ENCODE measurements around the gene GMCL2.
"Not testable (repeated sequence)": the region's sequence is repeated elsewhere in the genome, so short reads cannot be mapped to it uniquely, and the experiment has no call there.

GMCL2 gene

DNA sequence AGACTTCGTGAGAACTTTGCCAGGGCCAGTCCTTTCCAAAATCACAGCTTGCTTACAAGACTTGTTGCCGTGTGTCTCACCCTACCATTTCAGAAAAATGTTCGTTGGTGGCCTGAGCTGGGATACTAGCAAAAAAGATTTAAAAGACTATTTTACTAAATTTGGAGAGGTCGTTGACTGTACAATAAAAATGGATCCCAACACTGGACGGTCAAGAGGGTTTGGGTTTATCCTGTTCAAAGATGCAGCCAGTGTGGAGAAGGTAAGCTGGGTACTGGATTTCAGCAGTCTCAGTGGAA lies 18.5 kb upstream of the GMCL2 start:
- Mint-ChIP-seq H3K27ac (peak overlapping the region; percentile 74), H3K27me3 (ENCODE audit: low read depth) (no peaks in the 10 kb centered on the region), H3K36me3 (ENCODE audit: low read depth) (peaks cover 47% of the 10 kb centered on the region)

GRCh38 chr5:178204935-178205748 lies 18.0 kb upstream of the GMCL2 start:
- Mint-ChIP-seq H3K9me3 (no peaks in the 10 kb centered on the region), H3K4me3 (peak overlapping the region; percentile 99), H3K4me1 (ENCODE audit: low read depth) (peaks cover 19% of the 10 kb centered on the region), H3K27me3 (ENCODE audit: low read depth) (no peaks in the 10 kb centered on the region), H3K36me3 (ENCODE audit: low read depth) (peaks cover 42% of the 10 kb centered on the region), H3K27ac (peak overlapping the region; percentile 74)

More for the DNA sequence above, 18.5 kb upstream of the GMCL2 start:
- H3K4me1 Mint-ChIP-seq (ENCODE audit: low read depth): peaks cover 19% of the 10 kb centered on the region
- peak overlapping the region; percentile 85 for H3K4me3 Mint-ChIP-seq
- no peaks in the 10 kb centered on the region for H3K9me3 Mint-ChIP-seq

DNA sequence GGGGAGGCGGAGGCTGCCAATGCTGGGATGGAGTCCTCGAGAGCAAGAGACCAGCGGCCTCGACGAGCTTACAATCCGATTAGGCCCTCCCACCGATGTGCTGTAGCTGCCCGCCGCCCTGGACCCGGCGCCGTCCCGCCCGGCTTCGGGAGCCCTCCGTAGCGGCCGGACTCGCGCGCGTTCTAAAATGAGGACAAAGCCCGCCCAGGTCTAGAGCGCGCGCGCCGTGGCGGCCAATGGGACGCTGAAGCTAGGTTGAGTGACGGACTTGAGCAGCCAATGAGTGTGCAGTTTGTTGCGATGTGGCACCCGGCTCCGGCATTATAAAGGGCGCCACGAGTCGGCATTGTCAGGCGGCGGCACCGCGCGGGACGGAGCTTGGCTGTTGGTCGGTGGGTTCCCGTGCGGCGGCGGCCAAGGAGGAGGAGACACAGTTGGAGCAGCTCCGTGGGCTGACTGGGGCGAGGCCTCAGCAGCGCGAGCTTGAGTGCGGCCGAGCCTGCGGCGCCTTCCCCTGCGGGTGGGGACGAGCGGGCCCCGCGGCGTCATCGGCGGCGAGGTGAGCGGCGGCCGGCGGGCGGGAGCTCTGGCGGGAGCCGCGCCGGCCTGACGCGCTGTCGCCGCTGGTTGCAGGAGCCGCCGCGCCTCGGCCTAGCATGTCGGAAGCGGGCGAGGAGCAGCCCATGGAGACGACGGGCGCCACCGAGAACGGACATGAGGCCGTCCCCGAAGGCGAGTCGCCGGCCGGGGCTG lies 17.2 kb upstream of the GMCL2 start, which contains the start of gene HNRNPAB:
Gene HNRNPAB (plus strand): TSS at position 352 of the 753 bp plus-strand sequence. CDS start 305 bp downstream, at position 657.
- peaks cover 36% of the 10 kb centered on the region for H3K36me3 Mint-ChIP-seq (ENCODE audit: low read depth)
- H3K9me3 Mint-ChIP-seq: no peaks in the 10 kb centered on the region
- H3K27me3 Mint-ChIP-seq (ENCODE audit: low read depth): no peaks in the 10 kb centered on the region
- peak within 1 kb of the TSS; percentile 99 for H3K27ac Mint-ChIP-seq
- peak within 1 kb of the TSS; percentile 99 for H3K4me3 Mint-ChIP-seq
- H3K4me1 Mint-ChIP-seq (ENCODE audit: low read depth): peaks cover 19% of the 10 kb centered on the region

- Mint-ChIP-seq H3K27me3 (ENCODE audit: low read depth) (no peaks in the 10 kb centered on the region), H3K4me1 (ENCODE audit: low read depth) (peaks cover 19% of the 10 kb centered on the region), H3K36me3 (ENCODE audit: low read depth) (peaks cover 31% of the 10 kb centered on the region), H3K4me3 (peak overlapping the region; percentile 99), H3K9me3 (no peaks in the 10 kb centered on the region), H3K27ac (peak overlapping the region; percentile 99)
Measured at GRCh38 chr5:178203670-178204181, 16.6 kb upstream of the GMCL2 start.

DNA sequence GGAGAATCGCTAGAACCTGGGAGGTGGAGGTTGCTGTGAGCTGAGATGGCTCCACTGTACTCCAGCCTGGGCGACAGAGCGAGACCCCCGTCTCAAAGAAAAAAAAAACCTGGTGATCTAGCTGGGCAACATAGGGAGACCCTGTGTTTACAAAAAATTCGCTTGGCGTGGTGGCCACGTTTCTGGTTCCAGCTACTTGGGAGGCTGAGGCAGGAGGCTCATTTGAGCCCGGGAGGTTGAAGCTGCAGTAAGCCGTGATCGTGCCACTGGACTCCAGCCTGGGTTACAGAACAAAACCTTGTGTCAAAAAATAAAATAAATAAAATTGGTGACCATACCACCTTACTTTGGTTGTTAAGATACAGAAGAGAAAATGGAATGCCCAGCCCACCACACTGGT lies 15.4 kb upstream of the GMCL2 start:
- no peaks in the 10 kb centered on the region for H3K27me3 Mint-ChIP-seq (ENCODE audit: low read depth)
- no peak overlapping the region for H3K27ac Mint-ChIP-seq
- peaks cover 12% of the 10 kb centered on the region for H3K4me1 Mint-ChIP-seq (ENCODE audit: low read depth)
- H3K4me3 Mint-ChIP-seq: peak overlapping the region; percentile 48
- H3K36me3 Mint-ChIP-seq (ENCODE audit: low read depth): peaks cover 21% of the 10 kb centered on the region
- no peaks in the 10 kb centered on the region for H3K9me3 Mint-ChIP-seq

DNA sequence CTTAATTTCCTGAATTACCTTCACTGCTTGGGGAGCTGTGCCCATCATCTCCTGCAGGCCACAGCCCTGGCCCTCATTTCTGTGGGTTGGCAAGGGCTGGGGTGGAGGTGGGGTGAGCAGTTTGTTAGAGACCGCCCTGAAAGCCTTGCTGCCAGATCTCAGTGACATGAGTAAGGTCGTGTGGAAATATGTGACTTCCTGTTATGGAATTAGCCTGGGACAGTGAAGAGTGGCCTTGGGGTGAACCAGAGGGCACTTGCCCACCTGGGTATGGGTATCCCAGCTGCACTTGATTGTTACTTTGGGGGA lies 14.7 kb upstream of the GMCL2 start:
- Mint-ChIP-seq H3K4me3 (no peak overlapping the region), H3K27ac (no peak overlapping the region), H3K9me3 (no peaks in the 10 kb centered on the region), H3K4me1 (ENCODE audit: low read depth) (peaks cover 12% of the 10 kb centered on the region), H3K27me3 (ENCODE audit: low read depth) (no peaks in the 10 kb centered on the region), H3K36me3 (ENCODE audit: low read depth) (peaks cover 14% of the 10 kb centered on the region)

GRCh38 chr5:178201221-178201926 lies 14.2 kb upstream of the GMCL2 start:
- H3K4me3 Mint-ChIP-seq: no peak overlapping the region
- H3K27ac Mint-ChIP-seq: no peak overlapping the region
- no peaks in the 10 kb centered on the region for H3K9me3 Mint-ChIP-seq
- peaks cover 11% of the 10 kb centered on the region for H3K36me3 Mint-ChIP-seq (ENCODE audit: low read depth)
- H3K27me3 Mint-ChIP-seq (ENCODE audit: low read depth): no peaks in the 10 kb centered on the region
- H3K4me1 Mint-ChIP-seq (ENCODE audit: low read depth): peaks cover 9% of the 10 kb centered on the region

- Mint-ChIP-seq H3K36me3 (ENCODE audit: low read depth) (peaks cover 3% of the 10 kb centered on the region), H3K27ac (no peak overlapping the region), H3K27me3 (ENCODE audit: low read depth) (peaks cover 4% of the 10 kb centered on the region), H3K9me3 (no peaks in the 10 kb centered on the region), H3K4me1 (ENCODE audit: low read depth) (peaks cover 2% of the 10 kb centered on the region), H3K4me3 (no peak overlapping the region)
Measured at GRCh38 chr5:178199581-178200434, 12.6 kb upstream of the GMCL2 start.

GRCh38 chr5:178198706-178199105 lies 11.5 kb upstream of the GMCL2 start:
- no peak overlapping the region for H3K27ac Mint-ChIP-seq
- H3K4me3 Mint-ChIP-seq: no peak overlapping the region
- no peaks in the 10 kb centered on the region for H3K9me3 Mint-ChIP-seq
- H3K27me3 Mint-ChIP-seq (ENCODE audit: low read depth): peaks cover 14% of the 10 kb centered on the region
- H3K4me1 Mint-ChIP-seq (ENCODE audit: low read depth): peaks cover 7% of the 10 kb centered on the region
- H3K36me3 Mint-ChIP-seq (ENCODE audit: low read depth): no peaks in the 10 kb centered on the region

DNA sequence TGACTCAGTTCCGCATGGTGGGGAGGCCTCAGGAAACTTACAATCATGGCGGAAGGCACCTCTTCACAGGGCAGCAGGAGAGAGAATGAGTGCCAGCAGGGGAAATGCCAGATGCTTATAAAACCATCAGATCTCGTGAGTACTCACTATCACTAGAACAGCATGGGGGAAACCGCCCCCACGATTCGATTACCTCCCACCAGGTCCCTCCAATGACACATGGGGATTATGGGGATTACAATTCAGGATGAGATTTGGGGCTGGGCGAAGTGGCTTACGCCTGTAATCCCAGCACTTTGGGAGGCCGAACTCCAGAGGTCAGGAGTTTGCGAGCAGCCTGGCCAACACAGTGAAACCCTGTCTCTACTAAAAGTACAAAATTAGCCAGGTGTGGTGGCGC lies 11.0 kb upstream of the GMCL2 start:
- H3K36me3 Mint-ChIP-seq (ENCODE audit: low read depth); H3K27ac Mint-ChIP-seq; H3K9me3 Mint-ChIP-seq; H3K4me3 Mint-ChIP-seq: not testable (repeated sequence)
- Mint-ChIP-seq H3K27me3 (ENCODE audit: low read depth) (peaks cover 19% of the 10 kb centered on the region), H3K4me1 (ENCODE audit: low read depth) (peaks cover 10% of the 10 kb centered on the region)

DNA sequence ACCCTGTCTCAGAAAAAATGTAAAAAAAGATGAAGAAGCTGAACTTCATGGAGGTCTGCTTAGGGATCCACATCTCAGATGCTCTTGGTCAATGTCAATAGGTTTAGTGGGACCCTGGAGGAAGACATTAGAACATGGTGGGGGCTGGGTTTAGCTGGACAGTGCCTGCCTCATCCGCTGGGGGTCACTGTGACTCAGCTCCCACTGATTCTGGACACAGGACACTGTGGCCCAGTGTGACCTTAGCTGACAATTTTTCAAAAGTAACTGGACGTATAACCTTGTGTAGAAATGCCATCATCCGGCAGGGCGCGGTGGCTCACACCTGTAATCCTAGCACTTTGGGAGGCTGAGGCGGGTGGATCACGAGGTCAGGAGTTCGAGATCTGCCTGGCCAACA lies 9.8 kb upstream of the GMCL2 start:
- peaks cover 28% of the 10 kb centered on the region for H3K27me3 Mint-ChIP-seq (ENCODE audit: low read depth)

DNA sequence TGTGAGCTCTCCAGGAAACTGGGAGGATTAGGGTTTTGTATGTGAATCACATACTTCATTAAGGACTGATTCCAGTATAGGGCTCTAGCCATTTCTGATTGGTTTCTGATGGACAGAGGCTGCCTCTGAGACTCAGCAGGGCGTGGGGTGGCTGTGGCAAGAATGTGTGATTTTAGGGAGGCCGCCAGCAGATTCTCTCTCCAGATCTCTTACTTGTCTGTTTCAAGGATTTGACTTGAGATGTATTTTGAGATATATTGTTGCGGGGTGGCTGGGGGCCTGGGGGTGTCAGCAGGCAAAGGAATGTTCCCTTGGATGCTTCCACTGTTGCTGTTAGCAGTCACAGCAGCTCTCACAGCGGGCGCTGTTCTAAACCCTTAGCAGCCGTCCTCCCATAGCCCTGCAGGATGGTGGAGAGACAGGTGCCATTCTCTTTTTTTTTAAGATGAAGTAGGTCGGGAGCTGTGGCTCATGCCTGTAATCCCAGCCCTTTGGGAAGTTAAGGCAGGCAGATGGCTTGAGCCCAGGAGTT lies 9.2 kb upstream of the GMCL2 start:
- Mint-ChIP-seq H3K27ac (no peak overlapping the region), H3K4me1 (ENCODE audit: low read depth) (peaks cover 14% of the 10 kb centered on the region), H3K9me3 (no peaks in the 10 kb centered on the region), H3K27me3 (ENCODE audit: low read depth) (peaks cover 29% of the 10 kb centered on the region), H3K4me3 (no peak overlapping the region), H3K36me3 (ENCODE audit: low read depth) (no peaks in the 10 kb centered on the region)

More for the DNA sequence above, 9.8 kb upstream of the GMCL2 start:
- Mint-ChIP-seq H3K9me3 (no peaks in the 10 kb centered on the region), H3K4me3 (no peak overlapping the region), H3K36me3 (ENCODE audit: low read depth) (no peaks in the 10 kb centered on the region), H3K27ac (no peak overlapping the region), H3K4me1 (ENCODE audit: low read depth) (peaks cover 14% of the 10 kb centered on the region)

- H3K36me3 Mint-ChIP-seq (ENCODE audit: low read depth): no peaks in the 10 kb centered on the region
- H3K4me3 Mint-ChIP-seq: no peak overlapping the region
- peaks cover 14% of the 10 kb centered on the region for H3K4me1 Mint-ChIP-seq (ENCODE audit: low read depth)
- H3K27me3 Mint-ChIP-seq (ENCODE audit: low read depth): peaks cover 36% of the 10 kb centered on the region
- no peak overlapping the region for H3K27ac Mint-ChIP-seq
- H3K9me3 Mint-ChIP-seq: no peaks in the 10 kb centered on the region
Measured at GRCh38 chr5:178194026-178194425, 6.9 kb upstream of the GMCL2 start.
